Breast epithelium (tissue), 3 donors: ENCODE data around the gene PSD4.

Experiments
- POLR2A ChIP-seq: fragments of 450-650 bp; IDR thresholded peaks from one replicate; pipeline ENCODE4 v1.6.1; 2016; ENCODE audit warnings: antibody characterized with exemption, mild to moderate bottlenecking, moderate library complexity
- POLR2AphosphoS5 ChIP-seq, 3 donors: sonication (generic); formaldehyde crosslinking; IDR thresholded peaks; one replicate each; pipeline ENCODE4 v1.6.1; 2017; ENCODE audit warnings: antibody characterized with exemption in 3 of 3
- TF ChIP-seq, protein P1 (sequence below), 3 donors: fragments of 450-650 bp; IDR thresholded peaks; one replicate each; pipeline ENCODE4 v1.5.1; 2016 to 2017; ENCODE audit warnings: antibody characterized with exemption in 3 of 3, mild to moderate bottlenecking in 3 of 3, moderate library complexity in 3 of 3

DNA sequence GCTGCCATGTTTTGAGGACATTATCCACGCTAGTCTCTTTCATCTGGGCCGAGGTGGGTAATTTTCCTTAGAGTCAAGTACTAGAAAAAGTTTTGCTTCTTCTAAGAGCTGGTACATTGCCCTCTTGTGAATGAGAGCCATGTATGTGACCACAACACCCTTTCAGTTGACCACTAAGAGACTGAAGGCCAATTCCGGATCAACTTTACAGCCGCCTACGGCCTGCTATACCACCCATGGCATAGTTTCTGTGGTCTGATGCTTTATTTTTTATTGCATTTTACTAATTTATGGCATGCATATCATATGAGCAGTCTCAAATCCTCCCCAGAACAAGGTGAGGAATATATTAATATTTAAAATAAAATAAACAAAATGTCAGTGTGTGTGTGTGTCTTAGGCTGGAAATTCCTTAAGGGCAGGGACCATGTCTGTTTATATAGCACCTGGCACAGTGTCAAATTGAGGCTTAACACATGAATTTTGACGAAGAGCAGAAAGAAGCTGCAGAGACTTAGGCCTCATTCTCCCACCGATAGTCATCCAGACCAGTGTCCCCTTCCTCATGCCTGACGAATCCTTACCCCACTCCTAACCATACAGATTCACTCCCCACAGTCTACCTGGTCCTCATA is 35.4 kb downstream of the PSD4 start:
- TF ChIP-seq POLR2AphosphoS5 (IDR thresholded peaks at IDR 0.05) (no peak), POLR2A (no peak)
- TF ChIP-seq, protein P1, sequence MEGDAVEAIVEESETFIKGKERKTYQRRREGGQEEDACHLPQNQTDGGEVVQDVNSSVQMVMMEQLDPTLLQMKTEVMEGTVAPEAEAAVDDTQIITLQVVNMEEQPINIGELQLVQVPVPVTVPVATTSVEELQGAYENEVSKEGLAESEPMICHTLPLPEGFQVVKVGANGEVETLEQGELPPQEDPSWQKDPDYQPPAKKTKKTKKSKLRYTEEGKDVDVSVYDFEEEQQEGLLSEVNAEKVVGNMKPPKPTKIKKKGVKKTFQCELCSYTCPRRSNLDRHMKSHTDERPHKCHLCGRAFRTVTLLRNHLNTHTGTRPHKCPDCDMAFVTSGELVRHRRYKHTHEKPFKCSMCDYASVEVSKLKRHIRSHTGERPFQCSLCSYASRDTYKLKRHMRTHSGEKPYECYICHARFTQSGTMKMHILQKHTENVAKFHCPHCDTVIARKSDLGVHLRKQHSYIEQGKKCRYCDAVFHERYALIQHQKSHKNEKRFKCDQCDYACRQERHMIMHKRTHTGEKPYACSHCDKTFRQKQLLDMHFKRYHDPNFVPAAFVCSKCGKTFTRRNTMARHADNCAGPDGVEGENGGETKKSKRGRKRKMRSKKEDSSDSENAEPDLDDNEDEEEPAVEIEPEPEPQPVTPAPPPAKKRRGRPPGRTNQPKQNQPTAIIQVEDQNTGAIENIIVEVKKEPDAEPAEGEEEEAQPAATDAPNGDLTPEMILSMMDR (IDR thresholded peaks at IDR 0.05): no peak
